Spleen (tissue), 7 donors: ENCODE data around the gene PDE4D.

ENCODE experiments used
- CTCF ChIP-seq, 11 experiments: fragments of 200-600 bp in 7 of 11; fragments of 450-650 bp in 4 of 11; sonication (generic) in 4 of 11; IDR thresholded peaks in 8 of 11; conservative IDR thresholded peaks in 3 of 11; 1 replicate in 7 of 11; 2 replicates in 4 of 11; pipeline versions ENCODE4 v1.4.0 to v1.8.0; 2016 to 2021; ENCODE audit warnings: antibody characterized with exemption in 11 of 11, inconsistent platforms in 4 of 11, mild to moderate bottlenecking in 1 of 11
- POLR2A ChIP-seq, 3 donors: fragments of 450-650 bp; IDR thresholded peaks; one replicate each; pipeline ENCODE4 v1.5.1; 2017; ENCODE audit warnings: antibody characterized with exemption in 3 of 3, mild to moderate bottlenecking in 1 of 3
- POLR2AphosphoS5 ChIP-seq, 3 donors: sonication (generic); formaldehyde crosslinking; IDR thresholded peaks; one replicate each; pipeline ENCODE4 v1.5.1; 2017; ENCODE audit warnings: antibody characterized with exemption in 3 of 3
- donor health status: DM: no; HTN: no; CAD: no; lungs with moderate emphysema.
- donor health status: DM: no; HTN: no; CAD: no.
- donor health status: DM: no; HTN: no; CAD: no.

- TF ChIP-seq POLR2A (IDR thresholded peaks at IDR 0.05) (no peak), CTCF (IDR thresholded peaks at IDR 0.05 in 8 of 11, conservative IDR thresholded peaks at IDR 0.05 in 3 of 11) (no peak), POLR2AphosphoS5 (IDR thresholded peaks at IDR 0.05) (no peak)
These were observed 244.3 kb downstream of the PDE4D start for GRCh38 chr5:59648949-59649921.
